Activated CD4-positive, alpha-beta T cell treated with anti-CD3 and anti-CD28 coated beads, Interleukin-2, amount 50 U/mL, for 1 hour (primary cell): ENCODE measurements around the gene AXIN1.

Experiments used
- DNase-seq: peaks from one replicate; pipeline ENCODE4 v3.0.0-alpha.2; 2020

AXIN1 gene

GRCh38 chr16:297832-298231, 54.7 kb downstream of the AXIN1 start:
- no peak for DNase-seq

- no peak for DNase-seq
Observed at GRCh38 chr16:296806-297510, 55.6 kb downstream of the AXIN1 start.

- no peak for DNase-seq
Observed at GRCh38 chr16:296276-296675, 56.2 kb downstream of the AXIN1 start.

GRCh38 chr16:293043-293775, 59.3 kb downstream of the AXIN1 start:
- no peak for DNase-seq

- DNase-seq: no peak
Observed at GRCh38 chr16:291539-291938, 61.0 kb downstream of the AXIN1 start.

GRCh38 chr16:290681-291405, 61.7 kb downstream of the AXIN1 start:
- DNase-seq: no peak

GRCh38 chr16:290015-290680, 62.4 kb downstream of the AXIN1 start:
- no peak for DNase-seq

GRCh38 chr16:289395-289997, 63.0 kb downstream of the AXIN1 start:
- DNase-seq: no peak

- DNase-seq: no peak
Observed at GRCh38 chr16:287981-288920, 64.3 kb downstream of the AXIN1 start.

GRCh38 chr16:287298-287811, 65.2 kb downstream of the AXIN1 start:
- no peak for DNase-seq

GRCh38 chr16:286491-287297, 65.8 kb downstream of the AXIN1 start:
- no peak for DNase-seq

GRCh38 chr16:285146-286055, 67.1 kb downstream of the AXIN1 start:
- DNase-seq: no peak

GRCh38 chr16:284204-285120, 68.1 kb downstream of the AXIN1 start:
- no peak for DNase-seq

- DNase-seq: no peak
Observed at GRCh38 chr16:283033-283805, 69.3 kb downstream of the AXIN1 start, which contains the start of gene PDIA2. Gene PDIA2, plus strand, starts transcription at chr16:283164. Its CDS starts 6 bp downstream, at chr16:283170.

GRCh38 chr16:282491-282890, 70.0 kb downstream of the AXIN1 start:
- no peak for DNase-seq

GRCh38 chr16:281660-282255, 70.8 kb downstream of the AXIN1 start:
- no peak for DNase-seq
